MM.1S (cell line): Measurements from ENCODE around the gene SNTG2.
"Not testable (repeated sequence)": the region's sequence is repeated elsewhere in the genome, so short reads cannot be mapped to it uniquely, and the experiment has no call there.

ENCODE experiments used
- DNase-seq: peaks from one replicate; pipeline ENCODE4 v3.0.0-alpha.2; 2015
- H2AFZ ChIP-seq: fragments of 300-600 bp; sonication (generic); 2 replicates; pipeline ENCODE4 v1.6.0; 2016; ENCODE audit warnings: antibody characterized with exemption, low read length
- H3F3A ChIP-seq: fragments of 300-600 bp; sonication (generic); 2 replicates; pipeline ENCODE4 v1.6.1; 2016; ENCODE audit warnings: mild to moderate bottlenecking, antibody characterized with exemption, low read length, moderate library complexity, mixed read lengths; ENCODE audit not compliant: insufficient read depth
- H3K27ac ChIP-seq: fragments of 300-600 bp; sonication (generic); 2 replicates; pipeline ENCODE4 v1.5.1; 2016; ENCODE audit warnings: mild to moderate bottlenecking, low read length
- H3K27me3 ChIP-seq: fragments of 300-600 bp; sonication (generic); replicated peaks from 2 replicates; pipeline ENCODE4 v1.6.0; 2016; ENCODE audit warnings: low read length; ENCODE audit not compliant: insufficient read depth
- H3K36me3 ChIP-seq: fragments of 300-600 bp; sonication (generic); replicated peaks from 2 replicates; pipeline ENCODE4 v1.6.1; 2016; ENCODE audit warnings: mild to moderate bottlenecking, low read length, mixed read lengths; ENCODE audit not compliant: insufficient read depth
- H3K4me1 ChIP-seq: fragments of 300-600 bp; sonication (generic); 2 replicates; pipeline ENCODE4 v1.6.1; 2016; ENCODE audit warnings: low read length, mixed read lengths
- H3K4me2 ChIP-seq: fragments of 300-600 bp; sonication (generic); 2 replicates; pipeline ENCODE4 v1.6.0; 2016; ENCODE audit warnings: low read depth, low read length
- H3K4me3 ChIP-seq: fragments of 300-600 bp; sonication (generic); 2 replicates; pipeline ENCODE4 v1.5.1; 2016; ENCODE audit warnings: low read length, mixed read lengths
- H3K79me2 ChIP-seq: fragments of 300-600 bp; sonication (generic); 2 replicates; pipeline ENCODE4 v1.6.1; 2016; ENCODE audit warnings: mixed run types, low read length, mixed read lengths
- H3K9ac ChIP-seq: fragments of 300-600 bp; sonication (generic); 2 replicates; pipeline ENCODE4 v1.6.1; 2016; ENCODE audit warnings: low read length, mixed read lengths
- H3K9me2 ChIP-seq: fragments of 300-600 bp; sonication (generic); replicated peaks from 2 replicates; pipeline ENCODE4 v1.6.1; 2016; ENCODE audit warnings: mild to moderate bottlenecking, low read length, mixed read lengths; ENCODE audit not compliant: insufficient read depth
- H3K9me3 ChIP-seq: fragments of 300-600 bp; sonication (generic); replicated peaks from 2 replicates; pipeline ENCODE4 v1.6.1; 2016; ENCODE audit warnings: mild to moderate bottlenecking, low read length, mixed read lengths; ENCODE audit not compliant: insufficient read depth
- H4K20me1 ChIP-seq: fragments of 300-600 bp; sonication (generic); 2 replicates; pipeline ENCODE4 v1.6.1; 2016; ENCODE audit warnings: mild to moderate bottlenecking, low read length, moderate library complexity, mixed read lengths; ENCODE audit not compliant: insufficient read depth
- EZH2 ChIP-seq: fragments of 300-600 bp; sonication (generic); optimal IDR thresholded peaks from 2 replicates; pipeline ENCODE3; 2017; ENCODE audit warnings: low read depth, mild to moderate bottlenecking, antibody characterized with exemption, low read length, mixed read lengths
- EZH2phosphoT487 ChIP-seq: fragments of 300-600 bp; sonication (generic); IDR thresholded peaks from 2 replicates; pipeline ENCODE4 v1.6.1; 2018; ENCODE audit warnings: antibody characterized with exemption, low read length
- TF ChIP-seq, protein P1 (sequence below): fragments of 300-600 bp; sonication (generic); IDR thresholded peaks from 2 replicates; pipeline ENCODE4 v1.5.1; 2016; ENCODE audit warnings: antibody characterized with exemption, low read length, mixed read lengths

The SNTG2 gene

DNA sequence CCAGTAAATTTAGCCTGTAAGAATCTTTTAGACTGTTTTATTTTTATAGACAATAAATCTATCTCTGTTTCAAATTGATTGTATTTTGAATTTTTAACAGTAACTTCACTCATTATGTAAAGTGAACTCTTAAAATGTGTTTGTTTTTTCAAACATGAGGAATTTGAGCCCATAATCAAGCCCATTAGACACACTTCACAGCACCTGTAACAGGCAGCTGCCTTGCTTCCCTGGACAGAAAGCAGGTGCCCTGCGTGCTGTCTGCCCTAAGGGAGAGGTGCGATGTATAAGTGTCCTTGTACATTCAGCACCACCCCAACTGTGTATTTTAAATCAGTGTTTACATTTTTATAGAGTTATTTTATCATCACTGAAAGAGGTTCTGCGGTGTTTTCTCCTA is 276.1 kb downstream of the SNTG2 start:
- H3K27ac ChIP-seq: no peak overlapping the region
- TF ChIP-seq, protein P1, sequence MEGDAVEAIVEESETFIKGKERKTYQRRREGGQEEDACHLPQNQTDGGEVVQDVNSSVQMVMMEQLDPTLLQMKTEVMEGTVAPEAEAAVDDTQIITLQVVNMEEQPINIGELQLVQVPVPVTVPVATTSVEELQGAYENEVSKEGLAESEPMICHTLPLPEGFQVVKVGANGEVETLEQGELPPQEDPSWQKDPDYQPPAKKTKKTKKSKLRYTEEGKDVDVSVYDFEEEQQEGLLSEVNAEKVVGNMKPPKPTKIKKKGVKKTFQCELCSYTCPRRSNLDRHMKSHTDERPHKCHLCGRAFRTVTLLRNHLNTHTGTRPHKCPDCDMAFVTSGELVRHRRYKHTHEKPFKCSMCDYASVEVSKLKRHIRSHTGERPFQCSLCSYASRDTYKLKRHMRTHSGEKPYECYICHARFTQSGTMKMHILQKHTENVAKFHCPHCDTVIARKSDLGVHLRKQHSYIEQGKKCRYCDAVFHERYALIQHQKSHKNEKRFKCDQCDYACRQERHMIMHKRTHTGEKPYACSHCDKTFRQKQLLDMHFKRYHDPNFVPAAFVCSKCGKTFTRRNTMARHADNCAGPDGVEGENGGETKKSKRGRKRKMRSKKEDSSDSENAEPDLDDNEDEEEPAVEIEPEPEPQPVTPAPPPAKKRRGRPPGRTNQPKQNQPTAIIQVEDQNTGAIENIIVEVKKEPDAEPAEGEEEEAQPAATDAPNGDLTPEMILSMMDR: no peak
- TF ChIP-seq EZH2phosphoT487: no peak
- TF ChIP-seq EZH2: no peak
- no peaks in the 10 kb centered on the region for H3K36me3 ChIP-seq
- no peak overlapping the region for H3K9ac ChIP-seq
- H2AFZ ChIP-seq: no peak overlapping the region
- H3K79me2 ChIP-seq: no peaks in the 10 kb centered on the region
- H3K4me3 ChIP-seq: no peak overlapping the region
- H3F3A ChIP-seq: no peaks in the 10 kb centered on the region
- no peak overlapping the region for H3K4me2 ChIP-seq
- H3K9me2 ChIP-seq: no peaks in the 10 kb centered on the region
- H4K20me1 ChIP-seq: no peaks in the 10 kb centered on the region
- H3K9me3 ChIP-seq: no peaks in the 10 kb centered on the region
- no peaks in the 10 kb centered on the region for H3K27me3 ChIP-seq
- no peak for DNase-seq
- H3K4me1 ChIP-seq: no peaks in the 10 kb centered on the region

DNA sequence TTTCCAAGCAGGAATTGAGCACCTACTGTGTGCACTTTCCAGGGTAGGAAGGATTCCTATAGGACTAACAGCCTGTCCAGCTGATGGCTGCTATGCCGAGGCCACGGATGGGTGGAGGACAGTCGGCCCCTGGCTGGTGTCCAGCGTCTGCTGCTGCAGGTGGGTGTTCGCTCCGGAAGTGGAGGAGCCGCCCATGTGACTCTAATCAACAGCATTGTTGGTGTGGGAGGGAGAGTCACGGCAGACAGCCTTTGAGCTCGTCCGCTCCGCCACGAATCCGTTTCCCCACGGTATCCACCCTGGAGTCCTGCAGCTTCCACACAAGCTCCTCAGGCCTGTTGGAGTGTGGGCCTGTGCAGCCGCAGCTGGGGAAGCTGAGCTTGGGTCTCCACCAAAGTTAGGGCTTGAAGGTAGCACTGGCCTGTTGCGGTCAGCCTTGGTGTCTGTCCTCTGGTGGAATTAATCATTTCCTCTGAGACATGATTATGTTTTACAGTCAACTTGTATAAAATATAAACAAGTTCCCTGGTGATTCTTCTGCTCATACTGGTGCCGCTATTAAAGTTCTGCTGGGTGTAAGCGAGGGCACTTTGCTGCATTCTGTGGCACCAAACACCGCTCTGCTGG is 276.7 kb downstream of the SNTG2 start:
- H3K9me3 ChIP-seq: no peaks in the 10 kb centered on the region
- H3K4me2 ChIP-seq: no peak overlapping the region
- no peak overlapping the region for H2AFZ ChIP-seq
- no peaks in the 10 kb centered on the region for H3K36me3 ChIP-seq
- no peaks in the 10 kb centered on the region for H3F3A ChIP-seq
- no peak for DNase-seq
- no peak for TF ChIP-seq EZH2phosphoT487
- TF ChIP-seq, protein P1: no peak
- no peak for TF ChIP-seq EZH2
- no peaks in the 10 kb centered on the region for H3K79me2 ChIP-seq
- no peak overlapping the region for H3K27ac ChIP-seq
- H3K4me1 ChIP-seq: no peaks in the 10 kb centered on the region
- no peak overlapping the region for H3K4me3 ChIP-seq
- no peak overlapping the region for H3K9ac ChIP-seq
- H3K27me3 ChIP-seq: no peaks in the 10 kb centered on the region
- H4K20me1 ChIP-seq: no peaks in the 10 kb centered on the region
- H3K9me2 ChIP-seq: no peaks in the 10 kb centered on the region

DNA sequence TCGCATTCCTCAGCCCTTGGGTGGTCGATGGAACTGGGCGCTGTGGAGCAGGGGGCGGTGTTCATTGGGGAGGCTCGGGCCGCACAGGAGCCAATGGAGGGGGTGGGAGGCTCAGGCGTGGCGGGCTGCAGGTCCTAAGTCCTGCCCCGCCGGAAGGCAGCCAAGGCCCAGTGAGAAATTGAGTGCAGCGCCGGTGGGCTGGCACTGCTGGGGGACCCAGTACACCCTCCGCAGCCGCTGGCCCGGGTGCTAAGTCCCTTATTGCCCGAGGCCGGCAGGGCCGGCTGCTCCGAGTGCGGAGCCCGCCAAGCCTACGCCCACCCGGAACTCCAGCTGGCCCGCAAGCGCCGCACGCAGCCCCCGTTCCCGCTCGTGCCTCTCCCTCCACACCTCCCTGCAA is 278.9 kb downstream of the SNTG2 start:
- not testable (repeated sequence) for H3K27me3 ChIP-seq, H3F3A ChIP-seq, H3K4me1 ChIP-seq, H3K9ac ChIP-seq, H3K79me2 ChIP-seq, DNase-seq, H3K36me3 ChIP-seq, H4K20me1 ChIP-seq, H3K27ac ChIP-seq, H3K4me3 ChIP-seq, H2AFZ ChIP-seq, H3K9me2 ChIP-seq, H3K9me3 ChIP-seq, H3K4me2 ChIP-seq

DNA sequence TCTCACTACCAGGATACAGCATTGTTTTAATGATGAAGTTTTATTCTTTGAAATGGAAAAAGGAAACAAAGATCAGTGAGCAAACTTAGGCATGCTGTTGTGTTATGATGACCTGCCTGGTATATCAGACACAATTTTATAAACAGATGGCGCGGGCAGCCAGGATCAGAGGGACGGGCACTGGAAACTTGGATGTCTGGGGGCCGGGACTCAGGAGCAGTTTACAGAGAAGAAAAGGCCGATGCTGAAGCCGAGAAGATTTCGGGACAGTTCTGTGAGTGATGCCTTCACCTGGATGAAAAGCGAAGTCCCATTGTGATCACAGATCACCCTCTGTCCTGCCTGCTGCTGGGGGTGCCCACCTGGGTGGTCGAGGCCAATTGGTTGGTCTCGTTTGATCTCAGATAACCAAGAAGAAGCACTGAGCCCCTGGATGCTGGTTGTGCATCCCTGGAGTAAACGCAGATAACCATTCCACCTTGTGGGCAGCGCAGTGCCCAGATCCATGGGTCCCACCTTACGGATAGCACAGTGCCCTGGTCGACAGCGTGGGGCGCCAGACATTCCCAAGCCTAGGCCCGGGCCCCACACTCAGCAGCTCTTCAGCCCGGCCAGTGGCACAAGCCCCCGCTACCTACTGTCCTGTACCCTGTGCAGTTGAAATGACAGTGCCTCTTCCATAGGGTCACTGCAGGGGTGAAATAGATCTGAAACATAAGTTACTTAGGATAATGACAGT is 279.7 kb downstream of the SNTG2 start:
- no peaks in the 10 kb centered on the region for H3K9me3 ChIP-seq
- TF ChIP-seq, protein P1: no peak
- no peak for TF ChIP-seq EZH2phosphoT487
- TF ChIP-seq EZH2: no peak

More for the DNA sequence above, 279.7 kb downstream of the SNTG2 start:
- no peaks in the 10 kb centered on the region for H4K20me1 ChIP-seq
- H2AFZ ChIP-seq: no peak overlapping the region
- H3K4me2 ChIP-seq: no peak overlapping the region
- H3K4me1 ChIP-seq: no peaks in the 10 kb centered on the region
- H3F3A ChIP-seq: no peaks in the 10 kb centered on the region
- no peaks in the 10 kb centered on the region for H3K36me3 ChIP-seq
- DNase-seq: no peak
- H3K27ac ChIP-seq: no peak overlapping the region
- H3K4me3 ChIP-seq: no peak overlapping the region
- H3K27me3 ChIP-seq: no peaks in the 10 kb centered on the region
- no peaks in the 10 kb centered on the region for H3K9me2 ChIP-seq
- no peaks in the 10 kb centered on the region for H3K79me2 ChIP-seq
- H3K9ac ChIP-seq: no peak overlapping the region
